ENCODE data around the gene ADCY5.

Gene ADCY5

GRCh38 chr3:123361071-123361470 is 87.8 kb downstream of the ADCY5 start:
- no peak for DNase-seq

- DNase-seq, result no peak
Observed at GRCh38 chr3:123357275-123357674, 91.6 kb downstream of the ADCY5 start.

DNA sequence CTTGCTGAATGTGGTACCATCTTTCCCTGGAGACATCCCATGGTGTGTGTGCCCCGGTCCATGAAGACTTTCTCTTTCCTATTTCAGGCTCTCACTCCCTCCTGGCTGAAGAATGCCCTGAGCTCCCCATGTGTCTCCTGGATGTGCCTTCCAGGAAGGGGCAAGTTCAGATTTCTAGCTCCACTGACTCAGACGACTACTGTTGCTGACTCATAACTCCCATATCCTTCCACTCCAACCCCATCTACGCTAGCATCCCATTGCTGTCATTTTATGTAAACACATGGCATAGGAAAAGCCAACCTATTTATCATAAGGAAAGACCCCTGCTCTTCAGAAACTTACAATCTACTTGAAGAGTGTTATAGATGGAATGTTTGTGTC is 95.0 kb downstream of the ADCY5 start:
- DNase-seq, result no peak

- DNase-seq, result no peak
Observed at GRCh38 chr3:123353227-123353849, 95.6 kb downstream of the ADCY5 start.

DNA sequence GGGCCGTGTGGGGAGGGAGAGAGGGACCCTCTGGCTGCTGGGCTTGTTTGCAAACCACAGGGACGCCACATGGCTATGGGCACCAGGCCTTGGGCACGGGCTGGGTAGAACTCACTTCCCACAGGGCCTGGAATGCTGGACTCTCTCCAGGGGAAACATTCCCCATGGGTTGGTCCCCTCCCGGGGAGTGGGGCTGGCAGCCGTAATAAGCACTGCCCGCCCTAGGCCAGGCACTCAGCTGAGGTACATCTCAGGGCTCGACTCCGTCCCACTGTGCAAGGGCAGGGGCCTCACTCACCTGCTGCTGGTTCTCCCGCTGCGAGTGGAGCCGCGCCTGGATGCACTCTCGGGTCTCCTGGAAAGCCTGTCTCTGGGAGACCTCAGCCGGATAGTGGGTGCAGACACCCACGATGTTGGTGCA is 96.7 kb downstream of the ADCY5 start:
- no peak for DNase-seq

DNA sequence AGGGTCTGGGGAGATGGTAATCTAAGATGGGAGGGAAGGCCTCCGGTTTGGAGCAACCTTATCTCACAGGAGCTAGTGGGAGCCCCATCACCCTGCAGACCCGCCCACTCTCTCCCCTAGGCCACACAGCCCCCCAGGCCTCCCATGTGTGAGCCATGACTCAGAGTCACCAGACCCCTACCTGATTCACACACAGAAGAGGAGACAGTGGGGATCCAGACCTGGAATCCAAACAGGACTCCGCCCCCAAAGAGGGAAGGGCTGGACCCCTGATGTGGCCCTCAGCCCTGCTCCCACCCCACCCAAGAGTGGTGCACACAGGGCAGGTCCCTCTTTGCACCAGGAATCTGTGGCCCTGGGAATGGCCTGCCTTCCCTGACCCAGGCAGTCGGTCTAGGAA is 97.4 kb downstream of the ADCY5 start:
- DNase-seq, result no peak

DNA sequence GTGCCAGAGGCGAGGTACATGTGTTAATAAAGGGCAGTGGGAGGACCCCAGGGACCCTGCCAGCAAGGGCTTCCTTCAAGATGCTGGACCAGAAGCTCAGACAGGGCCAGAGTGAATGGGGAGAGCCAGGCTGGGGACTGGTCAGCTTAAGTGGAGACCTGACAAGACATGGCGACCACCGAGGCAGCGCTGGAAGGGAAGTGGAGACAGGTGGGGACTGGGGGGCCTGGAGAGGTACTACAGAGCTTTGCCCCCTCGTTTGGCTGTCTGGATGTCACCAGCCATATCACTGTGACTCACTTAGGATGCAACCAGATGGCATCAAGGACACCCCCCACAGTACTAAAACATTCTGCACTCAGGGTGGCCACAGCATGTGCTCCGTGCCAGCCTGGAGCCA is 97.9 kb downstream of the ADCY5 start:
- no peak for DNase-seq

- no peak for DNase-seq
Observed at GRCh38 chr3:123349566-123350435, 99.1 kb downstream of the ADCY5 start.

DNA sequence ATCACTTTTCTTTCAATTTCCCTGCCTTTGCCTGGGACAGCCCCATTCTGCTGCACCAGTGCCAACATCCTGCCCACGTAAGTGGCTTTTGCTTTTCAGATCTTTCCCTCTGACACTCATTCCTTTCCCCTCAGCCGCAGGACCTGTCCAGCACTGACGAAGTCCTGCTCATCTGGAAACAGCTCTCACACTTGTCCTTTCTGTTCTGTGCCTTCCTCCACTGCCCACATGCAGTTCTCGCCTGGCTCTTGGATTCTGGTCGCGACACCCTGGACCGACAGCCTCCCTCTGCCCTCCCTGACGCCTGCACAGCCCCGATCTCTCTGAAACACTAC is 99.7 kb downstream of the ADCY5 start:
- DNase-seq, result no peak

DNA sequence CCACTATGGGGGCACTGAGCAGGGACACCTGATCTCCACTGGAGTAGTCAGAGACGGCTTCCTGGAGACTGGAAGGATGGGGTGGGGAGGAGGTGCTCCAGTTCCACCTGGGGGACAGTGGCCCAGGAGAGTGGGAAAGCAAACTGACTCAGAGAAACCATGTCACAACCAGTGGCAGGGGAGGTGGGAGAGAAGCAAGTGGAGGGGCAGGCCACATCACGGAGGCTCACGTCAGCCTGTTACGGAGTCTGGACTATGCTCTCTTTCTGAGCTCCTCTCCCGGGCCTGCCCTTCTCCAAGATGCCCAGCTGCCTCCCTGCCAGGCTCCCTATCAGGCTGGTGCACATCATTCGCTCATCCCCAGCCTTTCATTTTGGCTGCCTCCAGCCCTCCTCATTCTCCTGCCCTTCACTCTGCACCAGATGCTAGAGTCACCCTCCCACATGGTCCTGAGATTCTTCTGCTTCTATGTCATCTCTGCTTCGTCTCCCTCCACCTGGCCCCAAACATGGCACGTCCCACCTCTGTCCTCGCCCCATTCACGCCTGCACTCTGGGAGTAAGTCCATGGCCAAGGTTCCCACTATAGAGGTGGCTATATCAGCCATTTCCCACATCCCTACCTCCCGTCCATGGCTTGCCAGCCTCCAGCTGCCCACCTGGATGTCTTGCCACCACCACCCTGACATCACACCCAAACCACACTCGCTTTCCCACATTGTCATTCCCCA is 100.3 kb downstream of the ADCY5 start:
- no peak for DNase-seq

GRCh38 chr3:123347691-123348264 is 101.1 kb downstream of the ADCY5 start:
- no peak for DNase-seq

DNA sequence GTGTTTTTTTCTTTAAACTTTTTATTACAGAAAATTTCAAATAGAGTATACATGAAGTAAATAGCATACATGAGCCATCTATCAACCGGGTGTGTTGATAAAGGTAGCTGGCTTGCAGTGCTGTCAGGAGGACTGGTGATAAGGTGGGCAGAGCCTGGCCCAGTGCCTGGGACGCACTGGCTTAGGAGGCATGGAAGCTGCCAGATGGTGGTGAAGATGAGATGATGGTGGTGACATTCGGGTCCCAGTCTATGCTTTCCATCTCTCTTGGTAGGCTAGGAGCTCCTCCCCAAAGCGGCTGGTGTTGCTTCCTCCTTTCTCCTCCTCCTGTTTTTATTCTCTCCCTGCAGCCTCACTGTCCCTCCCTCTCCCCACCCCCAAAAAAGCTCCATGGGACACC is 101.7 kb downstream of the ADCY5 start:
- DNase-seq, result no peak

DNA sequence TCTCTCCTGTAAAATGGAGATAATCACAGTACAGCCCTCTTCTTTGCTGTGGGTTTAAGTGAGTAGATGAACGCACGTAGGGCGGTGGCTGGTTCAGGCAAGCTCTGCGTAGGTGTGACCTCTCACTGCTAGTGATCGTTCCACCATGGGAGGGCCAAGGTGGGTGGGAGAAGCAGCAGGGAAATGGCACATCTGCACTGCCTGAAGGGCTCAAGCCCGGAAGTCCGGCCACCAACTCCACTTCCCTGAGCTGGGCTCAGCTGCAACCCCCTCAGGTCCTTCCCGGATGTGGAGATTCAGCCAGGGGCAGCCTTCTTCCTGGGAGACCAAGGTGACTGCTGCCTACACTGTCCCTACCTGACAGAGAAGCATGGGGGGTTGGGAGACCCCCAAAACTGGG is 102.9 kb downstream of the ADCY5 start:
- DNase-seq, result no peak

DNA sequence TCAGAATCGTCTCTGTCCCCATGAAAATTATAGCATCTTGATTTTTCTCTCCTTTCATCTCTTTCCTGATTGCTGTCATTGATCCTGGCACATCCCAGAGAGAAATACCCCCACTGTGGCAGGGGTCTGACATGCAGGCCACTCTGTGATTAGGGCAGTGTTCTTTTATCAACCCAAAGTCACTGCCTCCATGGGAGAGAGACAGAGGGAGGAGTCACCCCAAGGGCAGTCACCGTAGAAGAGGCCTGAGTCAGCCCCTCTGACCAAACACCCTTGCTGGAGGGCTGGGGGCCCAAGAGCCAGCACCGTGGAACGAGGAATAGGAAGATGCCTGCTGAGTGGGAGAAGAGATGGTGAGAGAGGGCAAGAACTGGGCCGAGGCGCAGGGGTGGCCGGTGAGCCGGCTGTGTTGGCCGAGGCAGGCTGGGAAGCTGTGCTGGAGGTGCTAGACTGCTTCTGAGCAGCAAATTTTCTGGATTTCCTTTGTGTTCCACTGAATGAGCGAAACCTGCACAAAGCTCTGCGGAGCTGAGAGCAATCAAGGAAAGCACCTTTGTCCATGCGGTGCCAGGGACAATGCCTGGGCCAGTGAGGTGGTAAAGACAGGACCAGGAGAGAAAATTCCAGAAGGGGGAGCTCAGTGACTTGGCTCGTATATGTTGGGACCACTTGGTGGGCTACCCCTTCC is 103.8 kb downstream of the ADCY5 start:
- DNase-seq, result no peak

- DNase-seq, result no peak
Observed at GRCh38 chr3:123344175-123344906, 104.5 kb downstream of the ADCY5 start.

DNA sequence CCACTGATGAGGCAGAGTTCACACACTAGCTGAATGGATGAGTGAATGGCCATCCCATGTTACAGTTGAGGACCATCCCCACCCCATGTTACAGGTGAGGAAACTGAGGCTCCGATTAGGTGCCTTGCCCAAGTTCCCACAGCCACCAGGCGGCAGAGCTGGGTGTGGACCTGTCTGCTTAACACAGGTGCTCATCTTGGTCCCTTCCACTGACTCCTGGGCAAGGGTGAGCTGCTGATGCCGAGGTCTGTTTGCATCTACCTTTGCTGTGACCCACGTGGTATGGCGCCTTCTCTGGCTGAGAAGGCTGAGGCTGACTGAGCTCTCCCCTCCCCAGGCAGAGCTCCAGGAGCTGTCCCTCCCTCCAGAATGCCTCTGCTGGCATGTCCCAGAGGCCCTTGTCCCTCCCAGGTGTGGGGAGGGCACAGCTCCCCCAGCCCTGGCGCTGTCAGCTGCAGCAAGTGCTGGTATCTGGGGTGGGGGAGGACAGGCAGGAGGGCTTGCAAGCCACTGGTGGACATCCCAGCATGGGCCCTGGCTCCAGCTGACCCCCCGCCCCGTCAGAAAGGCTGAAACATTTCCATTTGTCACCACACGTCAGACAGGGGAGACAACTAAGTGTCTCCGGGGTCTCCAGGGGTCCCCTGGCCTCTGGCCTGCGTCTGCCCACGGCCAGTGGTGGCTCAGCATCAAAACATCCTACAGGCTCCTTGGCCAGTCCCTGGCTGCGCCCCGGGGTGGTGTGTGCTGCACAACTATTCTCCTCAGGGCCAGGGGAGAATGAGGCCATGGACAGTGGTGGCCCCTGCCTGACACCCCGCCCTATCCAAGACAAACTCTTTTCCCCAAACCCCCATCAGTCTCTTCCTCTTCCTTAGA is 105.4 kb downstream of the ADCY5 start:
- DNase-seq, result no peak

GRCh38 chr3:123342631-123343080 is 106.2 kb downstream of the ADCY5 start:
- DNase-seq, result no peak

DNA sequence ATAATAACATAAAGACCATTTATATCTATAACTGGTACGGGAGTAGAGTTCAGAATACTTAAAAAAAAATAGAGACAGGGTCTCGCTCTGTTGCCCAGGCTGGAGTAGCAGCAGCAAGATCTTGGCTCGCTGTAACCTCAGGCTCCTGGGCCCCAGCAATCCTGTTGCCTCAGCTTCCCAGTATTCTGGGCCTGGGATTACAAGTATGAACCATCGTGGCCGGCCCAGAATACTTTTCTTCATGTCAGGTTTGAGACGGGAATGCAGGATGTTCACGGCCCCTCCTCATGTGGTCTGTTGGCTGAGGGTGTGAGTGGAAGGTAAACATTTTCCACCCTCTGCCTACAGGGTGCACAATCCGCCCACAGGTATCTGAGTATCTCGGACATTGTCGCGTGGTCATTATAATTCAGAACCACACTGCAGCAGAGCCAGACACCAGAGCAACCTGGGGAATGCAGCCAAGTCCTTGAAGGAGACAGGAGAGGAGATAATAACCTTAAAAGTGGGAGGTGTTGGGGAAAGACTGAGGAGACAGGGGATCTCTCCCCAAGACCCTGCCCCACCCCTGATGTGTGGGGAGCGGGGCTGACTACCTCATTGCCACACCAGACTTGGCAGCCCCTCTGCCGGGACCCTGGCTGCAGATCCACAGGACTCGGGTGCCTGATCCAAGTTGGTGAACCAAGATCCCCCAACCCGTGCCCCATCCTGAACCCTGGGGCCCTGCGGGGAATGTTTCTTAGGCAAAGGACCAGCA is 106.8 kb downstream of the ADCY5 start:
- DNase-seq, result no peak

GRCh38 chr3:123340336-123340735 is 108.6 kb downstream of the ADCY5 start:
- DNase-seq, result no peak

DNA sequence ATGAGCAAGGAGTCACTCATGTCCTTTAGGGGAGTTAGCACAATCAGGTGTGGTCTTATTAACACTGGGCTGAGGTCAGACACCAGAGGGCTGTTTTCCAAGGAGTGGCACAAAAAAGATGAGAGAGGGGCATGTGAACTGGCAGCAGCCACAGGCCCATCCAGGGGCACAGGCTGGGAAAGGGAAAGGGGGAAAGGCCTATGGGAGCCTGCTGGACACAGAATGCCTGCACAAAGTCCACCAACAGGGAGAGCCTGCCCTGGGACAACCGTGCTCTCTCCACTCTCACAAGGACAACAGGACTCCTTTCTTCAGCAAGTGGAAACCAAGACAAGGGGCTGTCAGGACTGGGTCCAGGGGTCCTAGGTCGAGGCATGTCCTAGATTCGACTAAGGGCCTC is 109.6 kb downstream of the ADCY5 start:
- DNase-seq, result no peak
